Immature natural killer cell (primary cell): ENCODE measurements around the gene ZGLP1. TPM values are rescaled to one million over a fixed set of nuclear protein-coding genes. Genes with fewer than 3 reads are reported as not detected.

Experiments
- DNase-seq, 3 donors: peaks; one replicate each; pipeline ENCODE4 v3.0.0; 2022; ENCODE audit warnings: mixed read lengths in 1 of 3
- H3K27ac Mint-ChIP-seq, 6 donors: one replicate each; pipeline ENCODE4 v1.8.0; 2020; ENCODE audit warnings: mixed read lengths in 6 of 6, mild to moderate bottlenecking in 5 of 6, inconsistent platforms in 4 of 6, moderate library complexity in 3 of 6
- H3K27me3 Mint-ChIP-seq, 3 donors: one replicate each; pipeline ENCODE4 v1.8.0; 2020 to 2021; ENCODE audit warnings: low read depth in 3 of 3, mild to moderate bottlenecking in 3 of 3, mixed read lengths in 3 of 3, moderate library complexity in 3 of 3, inconsistent platforms in 1 of 3
- H3K36me3 Mint-ChIP-seq, 3 donors: one replicate each; pipeline ENCODE4 v1.8.0; 2020; ENCODE audit warnings: mixed read lengths in 3 of 3, inconsistent platforms in 2 of 3, mild to moderate bottlenecking in 2 of 3
- H3K4me1 Mint-ChIP-seq, 2 donors: one replicate each; pipeline ENCODE4 v1.8.0; 2020; ENCODE audit warnings: inconsistent platforms in 2 of 2, mild to moderate bottlenecking in 2 of 2, mixed read lengths in 2 of 2, moderate library complexity in 1 of 2
- H3K4me3 Mint-ChIP-seq, 5 donors: one replicate each; pipeline ENCODE4 v1.8.0; 2020; ENCODE audit warnings: mild to moderate bottlenecking in 5 of 5, mixed read lengths in 5 of 5, inconsistent platforms in 3 of 5, moderate library complexity in 3 of 5
- H3K9me3 Mint-ChIP-seq, 6 donors: one replicate each; pipeline ENCODE4 v1.8.0; 2020; ENCODE audit warnings: mild to moderate bottlenecking in 6 of 6, mixed read lengths in 6 of 6, inconsistent platforms in 4 of 6, moderate library complexity in 3 of 6
- polyA plus RNA-seq, 3 donors: library from polyadenylated mRNA; unstranded; fragments of 300-500 nt; fragmentation: Illumina TruSeq; gene quantifications; one replicate each; pipeline ENCODE4 v1.2.3, GENCODE V29; 2021

The ZGLP1 gene
- polyA plus RNA-seq, 3 donors from 2014 or later: 0.48 to 1.9 TPM; not detected in 1

- H3K27ac Mint-ChIP-seq: no peak overlapping the region
- peaks cover 0 to 4% (median 0%) of the 10 kb centered on the region in 3 donors for H3K36me3 Mint-ChIP-seq
- peaks cover 4 to 14% (median 6%) of the 10 kb centered on the region in 3 donors for H3K27me3 Mint-ChIP-seq
- H3K4me1 Mint-ChIP-seq: peaks cover 45 to 50% of the 10 kb centered on the region in 2 donors
- no peaks in the 10 kb centered on the region for H3K9me3 Mint-ChIP-seq
- peak overlapping the region in 1 of 5 donors; percentile 29 for H3K4me3 Mint-ChIP-seq
- no peak for DNase-seq
These were observed 25.2 kb upstream of the ZGLP1 start for GRCh38 chr19:10334588-10335351.

- DNase-seq: no peak
- H3K27ac Mint-ChIP-seq: peak overlapping the region; percentile 87 to 96 (median 94)
- H3K9me3 Mint-ChIP-seq: no peaks in the 10 kb centered on the region
- H3K4me3 Mint-ChIP-seq: peak overlapping the region; percentile 94 to 97 (median 95)
- peaks cover 4 to 9% (median 6%) of the 10 kb centered on the region in 3 donors for H3K27me3 Mint-ChIP-seq
- H3K4me1 Mint-ChIP-seq: peaks cover 37 to 43% of the 10 kb centered on the region in 2 donors
- peaks cover 0 to 4% (median 0%) of the 10 kb centered on the region in 3 donors for H3K36me3 Mint-ChIP-seq
These were observed 24.4 kb upstream of the ZGLP1 start for GRCh38 chr19:10333758-10334587.

- H3K27ac Mint-ChIP-seq: peak within 1 kb of the TSS; percentile 87 to 96 (median 94)
- peaks cover 4 to 8% (median 6%) of the 10 kb centered on the region in 3 donors for H3K27me3 Mint-ChIP-seq
- H3K4me1 Mint-ChIP-seq: peaks cover 29 to 35% of the 10 kb centered on the region in 2 donors
- peak; percentile 96 to 97 (median 97) for DNase-seq
- no peaks in the 10 kb centered on the region for H3K9me3 Mint-ChIP-seq
- H3K36me3 Mint-ChIP-seq: peaks cover 0 to 4% (median 0%) of the 10 kb centered on the region in 3 donors
- peak within 1 kb of the TSS; percentile 94 to 97 (median 95) for H3K4me3 Mint-ChIP-seq
These were observed 23.5 kb upstream of the ZGLP1 start, which contains the start of gene RAVER1 for GRCh38 chr19:10332965-10333757. Gene RAVER1, minus strand, starts transcription at chr19:10333529. Its CDS starts 22 bp downstream, at chr19:10333507.

GRCh38 chr19:10332158-10332964 lies 22.7 kb upstream of the ZGLP1 start:
- peak overlapping the region; percentile 87 to 96 (median 94) for H3K27ac Mint-ChIP-seq
- peaks cover 4 to 8% (median 6%) of the 10 kb centered on the region in 3 donors for H3K27me3 Mint-ChIP-seq
- H3K4me3 Mint-ChIP-seq: peak overlapping the region; percentile 94 to 97 (median 95)
- H3K4me1 Mint-ChIP-seq: peaks cover 27 to 34% of the 10 kb centered on the region in 2 donors
- no peaks in the 10 kb centered on the region for H3K9me3 Mint-ChIP-seq
- no peak for DNase-seq
- peaks cover 0 to 10% (median 0%) of the 10 kb centered on the region in 3 donors for H3K36me3 Mint-ChIP-seq

- H3K4me3 Mint-ChIP-seq: no peak overlapping the region
- H3K27me3 Mint-ChIP-seq: peaks cover 4 to 9% (median 4%) of the 10 kb centered on the region in 3 donors
- peaks cover 26 to 34% of the 10 kb centered on the region in 2 donors for H3K4me1 Mint-ChIP-seq
- H3K9me3 Mint-ChIP-seq: no peaks in the 10 kb centered on the region
- DNase-seq: no peak
- peaks cover 0 to 10% (median 0%) of the 10 kb centered on the region in 3 donors for H3K36me3 Mint-ChIP-seq
- H3K27ac Mint-ChIP-seq: no peak overlapping the region
These were observed 19.9 kb upstream of the ZGLP1 start for GRCh38 chr19:10329555-10329954.

- peaks cover 0 to 10% (median 0%) of the 10 kb centered on the region in 3 donors for H3K36me3 Mint-ChIP-seq
- H3K27ac Mint-ChIP-seq: no peak overlapping the region
- H3K4me1 Mint-ChIP-seq: peaks cover 21 to 28% of the 10 kb centered on the region in 2 donors
- no peak overlapping the region for H3K4me3 Mint-ChIP-seq
- no peak for DNase-seq
- peaks cover 4 to 11% (median 4%) of the 10 kb centered on the region in 3 donors for H3K27me3 Mint-ChIP-seq
- H3K9me3 Mint-ChIP-seq: no peaks in the 10 kb centered on the region
These were observed 19.2 kb upstream of the ZGLP1 start for GRCh38 chr19:10328558-10329429.

GRCh38 chr19:10327793-10328192 lies 18.2 kb upstream of the ZGLP1 start:
- no peak overlapping the region for H3K4me3 Mint-ChIP-seq
- peaks cover 1 to 4% (median 3%) of the 10 kb centered on the region in 3 donors for H3K27me3 Mint-ChIP-seq
- no peaks in the 10 kb centered on the region for H3K9me3 Mint-ChIP-seq
- H3K4me1 Mint-ChIP-seq: peaks cover 12 to 19% of the 10 kb centered on the region in 2 donors
- peaks cover 0 to 7% (median 0%) of the 10 kb centered on the region in 3 donors for H3K36me3 Mint-ChIP-seq
- no peak overlapping the region for H3K27ac Mint-ChIP-seq
- no peak for DNase-seq

GRCh38 chr19:10325732-10326131 lies 16.1 kb upstream of the ZGLP1 start:
- H3K4me3 Mint-ChIP-seq: no peak overlapping the region
- peaks cover 0 to 3% (median 2%) of the 10 kb centered on the region in 3 donors for H3K27me3 Mint-ChIP-seq
- no peaks in the 10 kb centered on the region for H3K9me3 Mint-ChIP-seq
- no peak for DNase-seq
- H3K36me3 Mint-ChIP-seq: peaks cover 5 to 13% (median 5%) of the 10 kb centered on the region in 3 donors
- no peak overlapping the region for H3K27ac Mint-ChIP-seq
- peaks cover 1 to 7% of the 10 kb centered on the region in 2 donors for H3K4me1 Mint-ChIP-seq

- Mint-ChIP-seq H3K9me3 (no peaks in the 10 kb centered on the region), H3K27ac (peak overlapping the region in 2 of 6 donors; percentile 0 to 11), H3K27me3 (peaks cover 1 to 5% (median 2%) of the 10 kb centered on the region in 3 donors), H3K4me3 (no peak overlapping the region), H3K4me1 (no peaks in the 10 kb centered on the region), H3K36me3 (peaks cover 9 to 13% (median 10%) of the 10 kb centered on the region in 3 donors)
- DNase-seq: no peak
These were observed 12.5 kb upstream of the ZGLP1 start for GRCh38 chr19:10321874-10322835.

- no peaks in the 10 kb centered on the region for H3K9me3 Mint-ChIP-seq
- no peak overlapping the region for H3K27ac Mint-ChIP-seq
- no peak for DNase-seq
- peaks cover 0 to under 1% of the 10 kb centered on the region in 2 donors for H3K4me1 Mint-ChIP-seq
- peaks cover 1 to 6% (median 2%) of the 10 kb centered on the region in 3 donors for H3K27me3 Mint-ChIP-seq
- peaks cover 9 to 13% (median 10%) of the 10 kb centered on the region in 3 donors for H3K36me3 Mint-ChIP-seq
- no peak overlapping the region for H3K4me3 Mint-ChIP-seq
These were observed 11.8 kb upstream of the ZGLP1 start for GRCh38 chr19:10321417-10321797.
